Endothelial cell of umbilical vein (primary cell): ENCODE data around the gene DDX55. TPM values are rescaled to one million over a fixed set of nuclear protein-coding genes. Genes with fewer than 3 reads are reported as not detected.

Experiments
- BruUV-seq: library from RNA; stranded (reverse); fragments of 400-500 nt; replicated peaks from 2 replicates; lab custom pipeline; 2021; lab: Mats Ljungman, UMichigan
- CTCF ChIA-PET: fragments of 300-600, 350-600 bp; sonication (Branson Sonifier 250); formaldehyde crosslinking; loops from one replicate; lab custom pipeline; 2021; ENCODE audit warnings: antibody characterized with exemption, inconsistent platforms; lab: Charles Lee
- POLR2A ChIA-PET: fragments of 300-600, 350-600 bp; sonication (Branson Sonifier 250); formaldehyde crosslinking; loops from one replicate; lab custom pipeline; 2021; ENCODE audit warnings: antibody characterized with exemption, inconsistent platforms; lab: Charles Lee
- DNase-seq: peaks from one replicate; pipeline ENCODE4 v3.0.0-alpha.2; 2011; ENCODE audit warnings: low read depth, low spot score
- FAIRE-seq: peaks from 2 replicates; lab custom pipeline; 2011; peaks lifted over from hg19 to GRCh38; lab: Jason Lieb, UNC
- H2AFZ ChIP-seq: 2 replicates; pipeline ENCODE4 v1.6.0; 2012; ENCODE audit warnings: low read depth, low read length, control low read depth, inconsistent platforms
- H3K27ac ChIP-seq: 2 replicates; pipeline ENCODE4 v1.5.1; 2011; ENCODE audit warnings: low read depth, mild to moderate bottlenecking, control low read depth, low read length, moderate library complexity; ENCODE audit not compliant: insufficient read depth
- H3K27me3 ChIP-seq, 2 experiments: 2 replicates each; pipeline versions ENCODE4 v1.6.0 to v1.6.1; 2011; ENCODE audit warnings: low read length in 2 of 2, mixed read lengths in 1 of 2; ENCODE audit not compliant: control insufficient read depth in 2 of 2, insufficient read depth in 2 of 2
- H3K36me3 ChIP-seq, 2 experiments: 2 replicates in 1 of 2; 3 replicates in 1 of 2; pipeline ENCODE4 v1.5.1; 2011; ENCODE audit warnings: low read length in 2 of 2, mild to moderate bottlenecking in 1 of 2, moderate library complexity in 1 of 2; ENCODE audit not compliant: control insufficient read depth in 2 of 2, insufficient read depth in 2 of 2; ENCODE audit errors: extremely low read depth in 1 of 2
- H3K4me1 ChIP-seq: 3 replicates; pipeline ENCODE4 v1.5.1; 2011; ENCODE audit warnings: mild to moderate bottlenecking, low read length; ENCODE audit not compliant: control insufficient read depth, insufficient read depth; ENCODE audit errors: extremely low read depth
- H3K4me2 ChIP-seq: 2 replicates; pipeline ENCODE4 v1.6.1; 2011; ENCODE audit warnings: low read length, control low read depth, mixed read lengths; ENCODE audit not compliant: insufficient read depth
- H3K4me3 ChIP-seq, 3 experiments: fragments of 200-600 bp in 1 of 3; sonication (generic), shearing (Covaris generic) in 1 of 3; replicated peaks in 1 of 3; 2 replicates each; pipeline ENCODE4 v1.5.1; 2011 to 2016; ENCODE audit warnings: control low read depth in 3 of 3, low read length in 3 of 3, mild to moderate bottlenecking in 2 of 3, inconsistent platforms in 1 of 3, low read depth in 1 of 3, moderate library complexity in 1 of 3; ENCODE audit not compliant: insufficient read depth in 1 of 3
- H3K79me2 ChIP-seq: 2 replicates; pipeline ENCODE4 v1.6.0; 2012; ENCODE audit warnings: low read length, inconsistent platforms; ENCODE audit not compliant: control insufficient read depth, insufficient read depth
- H3K9ac ChIP-seq: replicated peaks from 2 replicates; pipeline ENCODE3; 2011; ENCODE audit warnings: low read length, control low read depth; ENCODE audit not compliant: insufficient read depth; ENCODE audit errors: extremely low read depth
- H3K9me1 ChIP-seq: replicated peaks from 3 replicates; pipeline ENCODE4 v1.6.0; 2011; ENCODE audit warnings: mild to moderate bottlenecking, low read length; ENCODE audit not compliant: control insufficient read depth, insufficient read depth; ENCODE audit errors: extremely low read depth
- H3K9me3 ChIP-seq: replicated peaks from 2 replicates; pipeline ENCODE4 v1.5.1; 2012; ENCODE audit warnings: low read length, inconsistent platforms; ENCODE audit not compliant: control insufficient read depth, insufficient read depth
- H4K20me1 ChIP-seq: replicated peaks from 2 replicates; pipeline ENCODE3; 2011; ENCODE audit warnings: mild to moderate bottlenecking, low read length; ENCODE audit not compliant: control insufficient read depth, insufficient read depth; ENCODE audit errors: extremely low read depth
- CTCF ChIP-seq, 2 donors: IDR thresholded peaks; 1 replicate in 1 of 2; 2 replicates in 1 of 2; pipeline ENCODE4 v1.5.1; 2011; ENCODE audit warnings: low read length in 2 of 2, mild to moderate bottlenecking in 2 of 2, moderate library complexity in 2 of 2, control low read depth in 1 of 2, inconsistent platforms in 1 of 2, low read depth in 1 of 2; ENCODE audit not compliant: insufficient read depth in 1 of 2; ENCODE audit errors: extremely low read depth in 1 of 2
- EZH2 ChIP-seq: IDR thresholded peaks from 2 replicates; pipeline ENCODE4 v1.6.1; 2012; ENCODE audit warnings: borderline replicate concordance, low read depth, mild to moderate bottlenecking, moderate library complexity, low read length, inconsistent platforms; ENCODE audit not compliant: severe bottlenecking
- FOS ChIP-seq: IDR thresholded peaks from 2 replicates; pipeline ENCODE4 v1.6.1; 2011; ENCODE audit warnings: mild to moderate bottlenecking, low read length, moderate library complexity, borderline replicate concordance; ENCODE audit not compliant: insufficient read depth
- GATA2 ChIP-seq: IDR thresholded peaks from 2 replicates; pipeline ENCODE4 v1.7.0; 2011; ENCODE audit warnings: low read depth, mild to moderate bottlenecking, moderate library complexity, mixed read lengths, low read length; ENCODE audit not compliant: insufficient read length, insufficient read depth
- JUN ChIP-seq: IDR thresholded peaks from 2 replicates; pipeline ENCODE4 v1.6.1; 2011; ENCODE audit warnings: borderline replicate concordance, low read depth; ENCODE audit not compliant: insufficient read length, insufficient read depth
- MAX ChIP-seq: IDR thresholded peaks from 2 replicates; pipeline ENCODE4 v1.6.1; 2011; ENCODE audit not compliant: insufficient read depth, insufficient read length
- MYC ChIP-seq: IDR thresholded peaks from one replicate; pipeline ENCODE4 v1.6.1; 2011; ENCODE audit warnings: mild to moderate bottlenecking, low read depth, low read length
- POLR2A ChIP-seq: IDR thresholded peaks from 2 replicates; pipeline ENCODE4 v1.6.1; 2012; ENCODE audit warnings: low read depth, mild to moderate bottlenecking, control low read depth, low read length
- POLR2AphosphoS5 ChIP-seq: IDR thresholded peaks from 2 replicates; pipeline ENCODE4 v1.6.1; 2012; ENCODE audit warnings: low read depth, mild to moderate bottlenecking, control low read depth, low read length, moderate library complexity; ENCODE audit not compliant: insufficient read depth
- dilution Hi-C: fragments of 300-500 bp; cut with MboI; formaldehyde crosslinking; loops from one replicate; pipeline ENCODE4 v1.15.0; 2019; ENCODE audit warnings: low sequenced_read_pairs; ENCODE audit not compliant: extremely low pct_ligation_motif_present
- intact Hi-C: fragments of 100-400 bp; cut with micrococcal nuclease; formaldehyde crosslinking; loops from one replicate; pipeline ENCODE4 v1.10.0; 2022
- polyA plus RNA-seq, 4 experiments: library from polyadenylated mRNA; depleted of rRNA in 3 of 4; stranded (reverse) in 3 of 4; unstranded in 1 of 4; fragments of >200 nt; gene quantifications; 2 replicates each; pipeline versions ENCODE4 v1.2.1 to v1.2.3, GENCODE V29; 2011 to 2012; ENCODE audit warnings: missing spikeins in 1 of 4
- total RNA-seq: library from RNA; stranded (reverse); gene quantifications from 2 replicates; pipeline ENCODE4 v1.2.3, GENCODE V29; 2021

Gene DDX55
- total and polyA plus RNA-seq, 2 donors (not counting 3 experiments of a cell fraction or from before 2014, with no cell fraction given): 17.8 to 25.9 TPM

- no peaks in the 10 kb centered on the region for H3K27me3 ChIP-seq
- H3K36me3 ChIP-seq: peaks cover 5 to 10% of the 10 kb centered on the region in 2 experiments
- peak within 1 kb of the TSS; percentile 74 for H3K27ac ChIP-seq
- H4K20me1 ChIP-seq: no peaks in the 10 kb centered on the region
- DNase-seq (peak; percentile 96), FAIRE-seq (peak; percentile 99)
- no peaks in the 10 kb centered on the region for H3K9me3 ChIP-seq
- ChIA-PET POLR2A (no interaction called here), CTCF (no interaction called here)
- H3K9me1 ChIP-seq: no peaks in the 10 kb centered on the region
- H3K4me3 ChIP-seq: peak within 1 kb of the TSS; percentile 92 to 97 (median 96)
- dilution Hi-C loops: no loop called here
- peaks cover 22% of the 10 kb centered on the region for H3K79me2 ChIP-seq
- intact Hi-C loops: loop anchor here (5.0 kb wide), 1 partner anchor 339 kb away; the partner anchor contains the start of genes CCDC92 and ZNF664
- H3K4me2 ChIP-seq: peak within 1 kb of the TSS; percentile 90
- TF ChIP-seq POLR2A (peak; percentile 98), MAX (peak; percentile 57), JUN (no peak), MYC (peak; percentile 78), GATA2 (no peak), EZH2 (no peak), CTCF (IDR thresholded peaks at IDR 0.05; ENCODE audit: extremely low read depth in 1 of 2, insufficient read depth in 1 of 2, low read depth in 1 of 2, low read length in 2 of 2) (no peak), POLR2AphosphoS5 (peak; percentile 99), FOS (no peak)
- peak within 1 kb of the TSS; percentile 85 for H2AFZ ChIP-seq
- H3K9ac ChIP-seq: peak within 1 kb of the TSS; percentile 98
- H3K4me1 ChIP-seq: peaks cover 11% of the 10 kb centered on the region
- BruUV-seq: TSS peak; percentile 96
Observed at GRCh38 chr12:123633379-123634141, 31.7 kb downstream of the DDX55 start, which contains the start of the genes EIF2B1 and GTF2H3. Gene EIF2B1, minus strand, starts transcription at chr12:123633686. Its CDS starts 129 bp downstream, at chr12:123633557. Gene GTF2H3, plus strand, starts transcription at chr12:123633829. Its CDS starts 31 bp downstream, at chr12:123633860.
